Cardiac fibroblast (primary cell): ENCODE data around the gene THRB.

Source experiments
- DNase-seq, 2 donors: peaks; one replicate each; pipeline versions ENCODE4 v3.0.0 to v3.0.0-alpha.2; 2010; ENCODE audit warnings: low read depth in 2 of 2
- H3K4me3 ChIP-seq, 2 donors: replicated peaks in 1 of 2; 1 replicate in 1 of 2; 2 replicates in 1 of 2; pipeline ENCODE4 v1.5.1; 2011; ENCODE audit warnings: low read depth in 2 of 2, low read length in 2 of 2, mild to moderate bottlenecking in 2 of 2, moderate library complexity in 1 of 2
- CTCF ChIP-seq: IDR thresholded peaks from one replicate; pipeline ENCODE4 v1.5.1; 2011; ENCODE audit warnings: low read depth, mild to moderate bottlenecking, low read length, inconsistent platforms

THRB gene

GRCh38 chr3:24495326-24495994, 810 bp upstream of the THRB start:
- TF ChIP-seq CTCF, result no peak
- DNase-seq, result no peak
- peak overlapping the region; percentile 45 to 63 for H3K4me3 ChIP-seq

DNA sequence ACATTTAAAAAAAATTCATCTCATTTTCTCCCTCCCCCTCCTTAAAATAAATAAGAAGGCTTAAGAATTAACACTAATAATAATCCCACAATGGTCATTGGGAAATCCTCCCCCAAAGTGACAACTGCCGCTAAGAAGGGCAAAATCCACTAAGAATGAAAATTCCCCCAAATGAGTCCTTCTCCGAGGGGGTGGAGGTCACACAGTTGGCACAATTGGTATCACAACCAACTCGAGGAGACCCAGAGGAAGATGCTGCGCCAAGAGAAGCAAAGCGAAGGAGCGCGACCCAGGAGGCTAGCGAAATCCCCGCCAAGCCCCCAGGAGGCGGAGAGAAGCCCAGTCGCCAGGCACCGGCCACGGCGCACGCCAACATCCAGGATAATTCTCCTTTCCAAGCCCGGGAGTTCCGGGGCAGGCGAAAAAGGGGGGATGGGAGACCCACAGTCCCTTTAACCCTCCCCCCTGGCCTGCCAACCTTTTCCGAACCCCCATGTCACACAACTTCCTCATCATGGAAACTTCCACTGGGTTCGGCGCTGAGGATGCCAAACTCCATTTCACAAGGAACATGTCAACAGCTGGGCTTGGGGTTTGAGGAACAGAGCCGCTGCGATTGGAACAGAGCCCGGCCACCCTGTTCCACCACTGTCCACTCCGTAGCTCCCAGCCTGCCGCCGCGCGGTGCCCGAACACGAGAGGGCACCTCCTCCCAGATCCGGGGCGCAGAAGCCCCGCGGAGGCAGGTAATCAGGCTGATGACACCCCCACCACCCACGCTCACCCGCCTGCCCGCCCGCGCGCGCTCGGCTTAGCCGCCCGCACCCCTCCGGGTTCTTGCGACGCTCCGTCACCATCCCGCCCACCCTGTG, 668 bp downstream of the THRB start:
- peak; percentile 33 to 56 for DNase-seq
- TF ChIP-seq CTCF, result no peak
- peak overlapping the region; percentile 63 to 72 for H3K4me3 ChIP-seq

- H3K4me3 ChIP-seq, result no peak overlapping the region
- peak in 1 of 2 donors; percentile 25 for DNase-seq
- TF ChIP-seq CTCF, result no peak
Observed at GRCh38 chr3:24492971-24493551, 1.6 kb downstream of the THRB start.

DNA sequence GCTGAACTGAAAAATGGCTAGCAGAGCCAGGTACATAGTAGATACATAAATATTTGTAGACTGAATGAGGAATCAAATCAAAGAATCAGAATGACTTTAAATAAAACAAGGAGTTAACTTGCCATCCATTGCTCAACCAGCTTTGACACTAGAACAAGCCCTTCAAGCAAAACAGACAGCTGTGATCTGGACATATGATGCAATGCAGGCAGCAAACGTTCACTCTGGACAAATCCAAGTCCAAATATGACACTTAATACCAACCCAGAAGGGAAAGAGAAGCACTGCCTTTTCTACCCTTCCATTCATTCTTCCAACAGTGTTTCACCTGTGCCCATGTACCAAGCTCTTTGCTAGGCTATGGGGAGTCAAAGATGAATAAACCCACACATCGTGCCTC, 4.5 kb downstream of the THRB start:
- no peak for TF ChIP-seq CTCF
- DNase-seq, result peak in 1 of 2 donors; percentile 25

GRCh38 chr3:24487325-24488262, 7.1 kb downstream of the THRB start:
- no peak for TF ChIP-seq CTCF
- DNase-seq, result no peak
- no peak overlapping the region for H3K4me3 ChIP-seq

More for the DNA sequence above, 4.5 kb downstream of the THRB start:
- no peak overlapping the region for H3K4me3 ChIP-seq

DNA sequence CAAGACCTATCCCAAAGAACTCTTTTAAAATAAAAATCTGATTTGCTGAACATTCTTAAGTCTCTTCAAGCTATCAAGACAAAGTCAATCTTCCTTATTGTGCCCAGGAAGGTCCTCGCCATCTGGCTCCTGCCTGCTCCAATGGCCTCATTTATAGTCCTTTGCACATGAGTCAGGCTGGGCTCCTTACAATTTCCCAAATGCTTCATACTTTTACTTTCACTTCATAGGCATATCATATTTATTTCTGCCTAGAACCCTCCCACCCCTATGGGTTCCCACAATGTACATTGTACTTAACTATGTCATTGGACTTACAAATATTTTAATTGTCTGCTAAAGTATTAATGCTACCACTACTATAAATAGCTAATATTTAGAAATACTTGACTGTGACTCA, 9.1 kb downstream of the THRB start:
- TF ChIP-seq CTCF, result no peak
- peak in 1 of 2 donors; percentile 20 for DNase-seq

More for the DNA sequence above, 9.1 kb downstream of the THRB start:
- H3K4me3 ChIP-seq, result no peak overlapping the region
